WTC11 (cell line): Measurements from ENCODE around the gene ALG14. TPM values are rescaled to one million over a fixed set of nuclear protein-coding genes. Genes with fewer than 3 reads are reported as not detected.

Experiments
- ATAC-seq: fragments of 200-7000 bp; cut with Tn5 transposase; 2 replicates; pipeline ENCODE4 v1.10.0; 2021; ENCODE audit warnings: mild to moderate bottlenecking, moderate library complexity
- CTCF ChIA-PET: fragments of 300-600 bp; sonication (Branson Sonifier 250); formaldehyde crosslinking; loops from one replicate; lab custom pipeline; 2021; ENCODE audit warnings: antibody characterized with exemption; lab: Charles Lee
- POLR2A ChIA-PET: fragments of 350-600 bp; sonication (Branson Sonifier 250); formaldehyde crosslinking; loops from one replicate; lab custom pipeline; 2021; ENCODE audit warnings: antibody characterized with exemption; lab: Charles Lee
- DNase-seq: peaks from one replicate; pipeline ENCODE4 v3.0.0; 2021; ENCODE audit warnings: low spot score
- H3K27ac Mint-ChIP-seq: 2 replicates; pipeline ENCODE4 v1.8.0; 2021; ENCODE audit warnings: mixed read lengths
- H3K27me3 Mint-ChIP-seq: 2 replicates; pipeline ENCODE4 v1.8.0; 2021; ENCODE audit warnings: low read depth, mild to moderate bottlenecking, moderate library complexity, mixed read lengths
- H3K36me3 Mint-ChIP-seq: 2 replicates; pipeline ENCODE4 v1.8.0; 2021; ENCODE audit warnings: mixed read lengths
- H3K4me1 Mint-ChIP-seq: 2 replicates; pipeline ENCODE4 v1.8.0; 2022; ENCODE audit warnings: mixed read lengths
- H3K4me3 Mint-ChIP-seq: 2 replicates; pipeline ENCODE4 v1.8.0; 2021; ENCODE audit warnings: mild to moderate bottlenecking, moderate library complexity, mixed read lengths
- H3K9me3 Mint-ChIP-seq: 2 replicates; pipeline ENCODE4 v1.8.0; 2021; ENCODE audit warnings: mixed read lengths
- GTF2I ChIP-seq: fragments of 250-450 bp; sonication (Bioruptor Pico); conservative IDR thresholded peaks from 2 replicates; pipeline ENCODE4 v1.4.0; 2021; ENCODE audit warnings: mild to moderate bottlenecking
- HMGA2 ChIP-seq: fragments of 250-450 bp; sonication (Bioruptor Pico); IDR thresholded peaks from 2 replicates; pipeline ENCODE4 v1.4.0; 2021; ENCODE audit warnings: mild to moderate bottlenecking, moderate library complexity
- PRRX2 ChIP-seq: fragments of 250-450 bp; sonication (Bioruptor Pico); IDR thresholded peaks from 2 replicates; pipeline ENCODE4 v1.8.0; 2021; ENCODE audit warnings: mild to moderate bottlenecking
- ZNF263 ChIP-seq: sonication (generic); formaldehyde crosslinking; IDR thresholded peaks from 2 replicates; pipeline ENCODE4 v1.8.1; 2022; ENCODE audit warnings: low read depth, mild to moderate bottlenecking, moderate library complexity, missing genetic modification reagents
- total RNA-seq: library from RNA; stranded (reverse); gene quantifications from 3 replicates; pipeline ENCODE4 v1.2.3, GENCODE V29; 2021
- TF ChIP-seq, protein P1 (sequence below): sonication (generic); formaldehyde crosslinking; IDR thresholded peaks from 2 replicates; pipeline ENCODE4 v1.8.0; 2023; ENCODE audit warnings: missing genetic modification reagents, mild to moderate bottlenecking, borderline replicate concordance
- TF ChIP-seq, protein P2 (sequence below): sonication (generic); formaldehyde crosslinking; IDR thresholded peaks from 2 replicates; pipeline ENCODE4 v1.8.1; 2022; ENCODE audit warnings: missing genetic modification reagents, borderline replicate concordance
- TF ChIP-seq, protein P3 (sequence below): sonication (generic); formaldehyde crosslinking; IDR thresholded peaks from 2 replicates; pipeline ENCODE4 v1.8.0; 2023; ENCODE audit warnings: missing genetic modification reagents
- TF ChIP-seq, protein P4 (sequence below): fragments of 250-450 bp; sonication (Bioruptor Pico); IDR thresholded peaks from 2 replicates; pipeline ENCODE4 v1.9.0; 2021; ENCODE audit warnings: moderate library complexity, mild to moderate bottlenecking, inconsistent platforms, borderline replicate concordance
- TF ChIP-seq, protein P5 (sequence below): sonication (generic); formaldehyde crosslinking; IDR thresholded peaks from 2 replicates; pipeline ENCODE4 v1.8.0; 2022; ENCODE audit warnings: mild to moderate bottlenecking, missing genetic modification reagents
- TF ChIP-seq, protein P6 (sequence below): fragments of 250-450 bp; sonication (Bioruptor Pico); IDR thresholded peaks from 2 replicates; pipeline ENCODE4 v1.9.0; 2021; ENCODE audit warnings: mild to moderate bottlenecking
- TF ChIP-seq, protein P7 (sequence below): sonication (generic); formaldehyde crosslinking; IDR thresholded peaks from 2 replicates; pipeline ENCODE4 v1.8.0; 2022; ENCODE audit warnings: mild to moderate bottlenecking, missing genetic modification reagents

Gene ALG14
- total RNA-seq, 1 experiment from 2014 or later = 2.3 TPM

DNA sequence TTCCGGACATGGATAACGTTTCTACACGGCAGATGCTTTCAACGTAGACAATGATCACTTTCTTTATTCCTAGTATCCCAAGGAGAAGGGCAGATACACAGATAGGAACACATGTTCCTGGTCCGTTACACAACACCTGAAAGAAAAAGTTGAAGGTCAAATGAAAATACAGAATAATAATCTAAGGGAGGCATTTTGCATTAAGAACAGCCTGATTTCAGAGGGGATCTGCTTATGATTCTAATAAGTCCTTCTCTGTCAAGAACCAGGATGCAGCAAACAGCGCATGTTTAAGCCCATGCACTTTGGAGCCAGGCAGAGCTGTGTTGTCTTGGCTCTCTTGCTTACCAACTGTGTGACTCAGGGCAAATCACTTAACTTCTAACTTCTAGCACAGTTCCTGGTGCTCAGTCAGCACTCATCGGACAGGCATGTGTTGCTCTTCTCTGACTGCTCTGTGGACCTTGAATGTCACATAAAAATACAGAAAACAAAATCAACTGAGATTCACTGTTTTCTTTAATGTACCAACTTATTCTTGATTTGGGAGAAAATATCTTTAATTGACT lies 89.5 kb downstream of the ALG14 start (continued):
- TF ChIP-seq, protein P1, sequence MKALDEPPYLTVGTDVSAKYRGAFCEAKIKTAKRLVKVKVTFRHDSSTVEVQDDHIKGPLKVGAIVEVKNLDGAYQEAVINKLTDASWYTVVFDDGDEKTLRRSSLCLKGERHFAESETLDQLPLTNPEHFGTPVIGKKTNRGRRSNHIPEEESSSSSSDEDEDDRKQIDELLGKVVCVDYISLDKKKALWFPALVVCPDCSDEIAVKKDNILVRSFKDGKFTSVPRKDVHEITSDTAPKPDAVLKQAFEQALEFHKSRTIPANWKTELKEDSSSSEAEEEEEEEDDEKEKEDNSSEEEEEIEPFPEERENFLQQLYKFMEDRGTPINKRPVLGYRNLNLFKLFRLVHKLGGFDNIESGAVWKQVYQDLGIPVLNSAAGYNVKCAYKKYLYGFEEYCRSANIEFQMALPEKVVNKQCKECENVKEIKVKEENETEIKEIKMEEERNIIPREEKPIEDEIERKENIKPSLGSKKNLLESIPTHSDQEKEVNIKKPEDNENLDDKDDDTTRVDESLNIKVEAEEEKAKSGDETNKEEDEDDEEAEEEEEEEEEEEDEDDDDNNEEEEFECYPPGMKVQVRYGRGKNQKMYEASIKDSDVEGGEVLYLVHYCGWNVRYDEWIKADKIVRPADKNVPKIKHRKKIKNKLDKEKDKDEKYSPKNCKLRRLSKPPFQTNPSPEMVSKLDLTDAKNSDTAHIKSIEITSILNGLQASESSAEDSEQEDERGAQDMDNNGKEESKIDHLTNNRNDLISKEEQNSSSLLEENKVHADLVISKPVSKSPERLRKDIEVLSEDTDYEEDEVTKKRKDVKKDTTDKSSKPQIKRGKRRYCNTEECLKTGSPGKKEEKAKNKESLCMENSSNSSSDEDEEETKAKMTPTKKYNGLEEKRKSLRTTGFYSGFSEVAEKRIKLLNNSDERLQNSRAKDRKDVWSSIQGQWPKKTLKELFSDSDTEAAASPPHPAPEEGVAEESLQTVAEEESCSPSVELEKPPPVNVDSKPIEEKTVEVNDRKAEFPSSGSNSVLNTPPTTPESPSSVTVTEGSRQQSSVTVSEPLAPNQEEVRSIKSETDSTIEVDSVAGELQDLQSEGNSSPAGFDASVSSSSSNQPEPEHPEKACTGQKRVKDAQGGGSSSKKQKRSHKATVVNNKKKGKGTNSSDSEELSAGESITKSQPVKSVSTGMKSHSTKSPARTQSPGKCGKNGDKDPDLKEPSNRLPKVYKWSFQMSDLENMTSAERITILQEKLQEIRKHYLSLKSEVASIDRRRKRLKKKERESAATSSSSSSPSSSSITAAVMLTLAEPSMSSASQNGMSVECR (CRISPR knock-in tag) = no peak
- no peak for TF ChIP-seq HMGA2
- TF ChIP-seq, protein P2, sequence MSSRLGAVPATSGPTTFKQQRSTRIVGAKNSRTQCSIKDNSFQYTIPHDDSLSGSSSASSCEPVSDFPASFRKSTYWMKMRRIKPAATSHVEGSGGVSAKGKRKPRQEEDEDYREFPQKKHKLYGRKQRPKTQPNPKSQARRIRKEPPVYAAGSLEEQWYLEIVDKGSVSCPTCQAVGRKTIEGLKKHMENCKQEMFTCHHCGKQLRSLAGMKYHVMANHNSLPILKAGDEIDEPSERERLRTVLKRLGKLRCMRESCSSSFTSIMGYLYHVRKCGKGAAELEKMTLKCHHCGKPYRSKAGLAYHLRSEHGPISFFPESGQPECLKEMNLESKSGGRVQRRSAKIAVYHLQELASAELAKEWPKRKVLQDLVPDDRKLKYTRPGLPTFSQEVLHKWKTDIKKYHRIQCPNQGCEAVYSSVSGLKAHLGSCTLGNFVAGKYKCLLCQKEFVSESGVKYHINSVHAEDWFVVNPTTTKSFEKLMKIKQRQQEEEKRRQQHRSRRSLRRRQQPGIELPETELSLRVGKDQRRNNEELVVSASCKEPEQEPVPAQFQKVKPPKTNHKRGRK (CRISPR knock-in tag) = no peak

DNA sequence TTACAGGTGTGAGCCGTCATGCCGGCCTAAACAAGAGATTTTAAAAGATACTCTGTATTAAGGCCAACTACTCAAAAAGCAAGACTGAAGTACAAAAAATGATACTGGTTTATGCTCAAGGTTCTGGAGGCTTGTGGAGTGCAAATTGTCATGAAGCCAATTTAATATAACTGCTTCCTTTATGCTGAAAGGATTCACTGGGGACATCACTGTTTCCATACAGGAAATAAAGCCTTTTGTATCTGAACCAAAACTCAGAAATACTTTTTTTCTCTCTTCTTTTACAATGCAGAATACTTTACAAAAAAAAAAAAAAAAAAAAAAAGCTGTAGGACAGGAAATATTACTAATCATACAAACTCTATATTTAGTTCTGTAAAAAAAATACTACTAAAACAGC lies 90.4 kb downstream of the ALG14 start:
- DNase-seq (no peak), ATAC-seq (no peak)
- Mint-ChIP-seq H3K36me3 (no peaks in the 10 kb centered on the region), H3K27ac (no peak overlapping the region), H3K4me1 (no peaks in the 10 kb centered on the region), H3K4me3 (no peak overlapping the region), H3K27me3 (no peaks in the 10 kb centered on the region), H3K9me3 (no peaks in the 10 kb centered on the region)
- ChIA-PET CTCF (no interaction called here), POLR2A (interaction anchor here (0.6 kb wide), 1 partner anchor 15 kb away, joined by 3 read pairs; no protein-coding TSS in a partner anchor)
- TF ChIP-seq, protein P3, sequence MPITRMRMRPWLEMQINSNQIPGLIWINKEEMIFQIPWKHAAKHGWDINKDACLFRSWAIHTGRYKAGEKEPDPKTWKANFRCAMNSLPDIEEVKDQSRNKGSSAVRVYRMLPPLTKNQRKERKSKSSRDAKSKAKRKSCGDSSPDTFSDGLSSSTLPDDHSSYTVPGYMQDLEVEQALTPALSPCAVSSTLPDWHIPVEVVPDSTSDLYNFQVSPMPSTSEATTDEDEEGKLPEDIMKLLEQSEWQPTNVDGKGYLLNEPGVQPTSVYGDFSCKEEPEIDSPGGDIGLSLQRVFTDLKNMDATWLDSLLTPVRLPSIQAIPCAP = no peak
- TF ChIP-seq, protein P4, sequence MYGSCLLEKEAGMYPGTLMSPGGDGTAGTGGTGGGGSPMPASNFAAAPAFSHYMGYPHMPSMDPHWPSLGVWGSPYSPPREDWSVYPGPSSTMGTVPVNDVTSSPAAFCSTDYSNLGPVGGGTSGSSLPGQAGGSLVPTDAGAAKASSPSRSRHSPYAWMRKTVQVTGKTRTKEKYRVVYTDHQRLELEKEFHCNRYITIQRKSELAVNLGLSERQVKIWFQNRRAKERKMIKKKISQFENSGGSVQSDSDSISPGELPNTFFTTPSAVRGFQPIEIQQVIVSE (CRISPR knock-in tag) = no peak

DNA sequence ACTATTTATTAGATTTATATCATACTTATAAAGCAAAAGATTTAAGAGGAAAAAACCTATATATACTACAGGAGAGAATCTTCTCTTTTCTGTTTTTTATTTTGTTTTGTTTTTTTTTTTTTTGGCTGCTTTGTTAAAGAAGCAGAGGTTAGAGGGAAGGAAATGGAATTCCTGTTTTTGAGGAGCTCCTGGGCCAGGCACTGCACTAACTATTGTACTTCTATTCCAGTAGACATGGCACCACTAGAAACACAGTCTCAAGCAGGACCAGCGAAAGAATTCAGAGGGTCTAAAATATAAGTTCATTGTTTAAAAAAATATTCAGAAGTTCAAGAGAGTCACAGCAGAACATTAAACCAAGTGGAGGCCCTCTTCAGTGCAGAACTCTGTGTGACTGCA lies 91.2 kb downstream of the ALG14 start:
- no peak overlapping the region for H3K27ac Mint-ChIP-seq
- H3K4me3 Mint-ChIP-seq = no peak overlapping the region
- H3K36me3 Mint-ChIP-seq = no peaks in the 10 kb centered on the region
- H3K4me1 Mint-ChIP-seq = no peaks in the 10 kb centered on the region
- H3K9me3 Mint-ChIP-seq = no peaks in the 10 kb centered on the region
- DNase-seq = no peak
- TF ChIP-seq, protein P5, sequence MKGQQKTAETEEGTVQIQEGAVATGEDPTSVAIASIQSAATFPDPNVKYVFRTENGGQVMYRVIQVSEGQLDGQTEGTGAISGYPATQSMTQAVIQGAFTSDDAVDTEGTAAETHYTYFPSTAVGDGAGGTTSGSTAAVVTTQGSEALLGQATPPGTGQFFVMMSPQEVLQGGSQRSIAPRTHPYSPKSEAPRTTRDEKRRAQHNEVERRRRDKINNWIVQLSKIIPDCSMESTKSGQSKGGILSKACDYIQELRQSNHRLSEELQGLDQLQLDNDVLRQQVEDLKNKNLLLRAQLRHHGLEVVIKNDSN (CRISPR knock-in tag) = no peak
- no peak for TF ChIP-seq ZNF263 (CRISPR knock-in tag)
- TF ChIP-seq PRRX2 = no peak
- TF ChIP-seq GTF2I (CRISPR knock-in tag) = no peak
- TF ChIP-seq, protein P6, sequence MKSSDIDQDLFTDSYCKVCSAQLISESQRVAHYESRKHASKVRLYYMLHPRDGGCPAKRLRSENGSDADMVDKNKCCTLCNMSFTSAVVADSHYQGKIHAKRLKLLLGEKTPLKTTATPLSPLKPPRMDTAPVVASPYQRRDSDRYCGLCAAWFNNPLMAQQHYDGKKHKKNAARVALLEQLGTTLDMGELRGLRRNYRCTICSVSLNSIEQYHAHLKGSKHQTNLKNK (CRISPR knock-in tag) = no peak
- TF ChIP-seq, protein P7, sequence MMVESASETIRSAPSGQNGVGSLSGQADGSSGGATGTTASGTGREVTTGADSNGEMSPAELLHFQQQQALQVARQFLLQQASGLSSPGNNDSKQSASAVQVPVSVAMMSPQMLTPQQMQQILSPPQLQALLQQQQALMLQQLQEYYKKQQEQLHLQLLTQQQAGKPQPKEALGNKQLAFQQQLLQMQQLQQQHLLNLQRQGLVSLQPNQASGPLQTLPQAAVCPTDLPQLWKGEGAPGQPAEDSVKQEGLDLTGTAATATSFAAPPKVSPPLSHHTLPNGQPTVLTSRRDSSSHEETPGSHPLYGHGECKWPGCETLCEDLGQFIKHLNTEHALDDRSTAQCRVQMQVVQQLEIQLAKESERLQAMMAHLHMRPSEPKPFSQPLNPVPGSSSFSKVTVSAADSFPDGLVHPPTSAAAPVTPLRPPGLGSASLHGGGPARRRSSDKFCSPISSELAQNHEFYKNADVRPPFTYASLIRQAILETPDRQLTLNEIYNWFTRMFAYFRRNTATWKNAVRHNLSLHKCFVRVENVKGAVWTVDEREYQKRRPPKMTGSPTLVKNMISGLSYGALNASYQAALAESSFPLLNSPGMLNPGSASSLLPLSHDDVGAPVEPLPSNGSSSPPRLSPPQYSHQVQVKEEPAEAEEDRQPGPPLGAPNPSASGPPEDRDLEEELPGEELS (CRISPR knock-in tag) = no peak
- H3K27me3 Mint-ChIP-seq = no peaks in the 10 kb centered on the region
- ChIA-PET POLR2A (no interaction called here), CTCF (no interaction called here)
- no peak for ATAC-seq
